Hepatocyte (in vitro differentiated cells): ENCODE results near the gene DUOX2. TPM values are rescaled to one million over a fixed set of nuclear protein-coding genes. Genes with fewer than 3 reads are reported as not detected.

ENCODE experiments used
- DNase-seq: peaks from one replicate; pipeline ENCODE4 v3.0.0-alpha.2; 2016; ENCODE audit warnings: low spot score
- H2AFZ ChIP-seq: fragments of 200-600 bp; sonication (generic); 2 replicates; pipeline ENCODE4 v1.6.0; 2016; ENCODE audit warnings: antibody characterized with exemption, mild to moderate bottlenecking
- H3K27ac ChIP-seq: fragments of 200-600 bp; sonication (generic); 2 replicates; pipeline ENCODE4 v1.5.1; 2016; ENCODE audit warnings: mild to moderate bottlenecking
- H3K27me3 ChIP-seq: fragments of 200-600 bp; sonication (generic); 2 replicates; pipeline ENCODE4 v1.6.1; 2016
- H3K36me3 ChIP-seq: fragments of 200-600 bp; sonication (generic); replicated peaks from 2 replicates; pipeline ENCODE4 v1.5.1; 2016; ENCODE audit warnings: low read depth; ENCODE audit not compliant: insufficient read depth
- H3K4me1 ChIP-seq: fragments of 200-600 bp; sonication (generic); 2 replicates; pipeline ENCODE4 v1.5.1; 2016; ENCODE audit warnings: mild to moderate bottlenecking, moderate library complexity; ENCODE audit not compliant: insufficient read depth
- H3K4me2 ChIP-seq: fragments of 200-600 bp; sonication (generic); 2 replicates; pipeline ENCODE4 v1.6.0; 2016
- H3K4me3 ChIP-seq: fragments of 200-600 bp; sonication (generic); 2 replicates; pipeline ENCODE4 v1.5.1; 2016; ENCODE audit warnings: mild to moderate bottlenecking
- H3K79me2 ChIP-seq: fragments of 200-600 bp; sonication (generic); 2 replicates; pipeline ENCODE4 v1.6.0; 2017; ENCODE audit warnings: mild to moderate bottlenecking
- H3K9me2 ChIP-seq: fragments of 200-600 bp; sonication (generic); replicated peaks from 2 replicates; pipeline ENCODE4 v1.6.0; 2017; ENCODE audit warnings: mild to moderate bottlenecking; ENCODE audit not compliant: insufficient read depth
- H3K9me3 ChIP-seq: fragments of 200-600 bp; sonication (generic); 2 replicates; pipeline ENCODE4 v1.5.1; 2016; ENCODE audit warnings: low read depth, mild to moderate bottlenecking
- H4K20me1 ChIP-seq: fragments of 200-600 bp; sonication (generic); 2 replicates; pipeline ENCODE4 v1.6.0; 2016; ENCODE audit warnings: mild to moderate bottlenecking; ENCODE audit not compliant: insufficient read depth, poor library complexity, severe bottlenecking
- CTCF ChIP-seq: fragments of 200-600 bp; sonication (generic); IDR thresholded peaks from 2 replicates; pipeline ENCODE4 v1.5.1; 2016; ENCODE audit warnings: antibody characterized with exemption, mild to moderate bottlenecking; ENCODE audit not compliant: poor library complexity
- EZH2 ChIP-seq: fragments of 200-600 bp; sonication (generic); IDR thresholded peaks from 2 replicates; pipeline ENCODE4 v1.6.1; 2016; ENCODE audit warnings: antibody characterized with exemption, mild to moderate bottlenecking, borderline replicate concordance
- EZH2phosphoT487 ChIP-seq: fragments of 200-600 bp; sonication (generic); IDR thresholded peaks from one replicate; pipeline ENCODE4 v1.6.1; 2018; ENCODE audit warnings: antibody characterized with exemption, mild to moderate bottlenecking, low read depth, moderate library complexity; ENCODE audit not compliant: unreplicated experiment, severe bottlenecking
- WGBS: methylation state at CpG from one replicate; pipeline ENCODE4 v1.1.6; 2016; ENCODE audit warnings: low lambda C conversion rate; ENCODE audit errors: missing lambda C conversion rate; 5-methylcytosine and 5-hydroxymethylcytosine counted together
- polyA plus RNA-seq: library from polyadenylated mRNA; unstranded; fragments of >200 nt; fragmentation: Nextera tagmentation; extraction: Ambion mirVana; gene quantifications from 2 replicates; pipeline ENCODE4 v1.2.1, GENCODE V29; 2016
- total RNA-seq: library from RNA; depleted of rRNA; stranded (reverse); fragments of >200 nt; gene quantifications from 2 replicates; pipeline ENCODE4 v1.2.3, GENCODE V29; 2014

The DUOX2 gene
- total and polyA plus RNA-seq, 2 experiments from 2014 or later = 21.4 to 37.4 TPM

DNA sequence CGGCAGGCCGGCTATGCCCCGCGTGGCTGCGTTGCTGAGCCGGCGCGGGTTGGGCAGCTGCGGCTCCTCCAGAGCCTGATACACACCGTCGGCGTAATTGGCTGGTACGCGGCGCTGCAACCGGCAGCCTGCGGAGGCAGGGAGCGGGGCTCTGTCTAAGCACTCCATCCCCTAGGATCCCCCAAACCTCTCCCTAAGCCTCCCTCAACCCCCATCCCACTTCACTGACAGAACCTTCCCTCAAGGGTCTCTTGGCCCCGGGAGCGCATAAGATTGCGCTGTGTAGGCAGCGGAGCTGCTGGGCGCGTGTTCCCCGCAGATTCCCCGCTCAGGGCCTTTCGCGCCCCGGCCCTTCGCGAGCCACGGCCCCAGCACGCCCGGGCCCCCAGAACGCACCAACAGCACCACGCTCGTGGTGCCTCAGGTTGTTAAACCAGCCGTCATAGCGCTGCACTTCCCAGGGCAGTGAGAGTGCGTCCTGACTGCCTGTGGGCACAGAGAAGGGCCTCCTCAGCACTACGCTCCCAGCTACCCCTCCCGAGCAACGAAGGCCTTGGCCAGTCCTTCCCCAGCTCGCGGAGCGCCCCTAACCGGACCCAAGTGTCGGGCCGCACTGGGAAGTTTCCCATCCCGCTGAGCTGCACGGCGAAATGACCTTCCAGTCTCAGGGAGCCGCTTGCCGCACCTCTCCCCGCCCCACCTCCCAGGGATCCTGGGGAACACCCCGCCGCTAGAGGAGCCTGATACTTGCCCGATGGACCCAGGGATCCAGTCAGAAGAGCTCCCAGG, 1.2 kb downstream of the DUOX2 start:
- Histone ChIP-seq H3K4me1 (peaks cover 20% of the 10 kb centered on the region), H3K79me2 (no peaks in the 10 kb centered on the region), H4K20me1 (no peaks in the 10 kb centered on the region), H3K36me3 (no peaks in the 10 kb centered on the region), H3K9me3 (no peaks in the 10 kb centered on the region), H3K27me3 (peaks cover 83% of the 10 kb centered on the region), H3K4me3 (no peak overlapping the region), H3K4me2 (peak overlapping the region; percentile 89), H3K9me2 (no peaks in the 10 kb centered on the region), H2AFZ (peak overlapping the region; percentile 11), H3K27ac (no peak overlapping the region)
- 4% methylated on average over 51 of the region's 58 CpGs for WGBS
- TF ChIP-seq EZH2phosphoT487 (no peak), EZH2 (no peak), CTCF (no peak)
- DNase-seq = peak; percentile 35

DNA sequence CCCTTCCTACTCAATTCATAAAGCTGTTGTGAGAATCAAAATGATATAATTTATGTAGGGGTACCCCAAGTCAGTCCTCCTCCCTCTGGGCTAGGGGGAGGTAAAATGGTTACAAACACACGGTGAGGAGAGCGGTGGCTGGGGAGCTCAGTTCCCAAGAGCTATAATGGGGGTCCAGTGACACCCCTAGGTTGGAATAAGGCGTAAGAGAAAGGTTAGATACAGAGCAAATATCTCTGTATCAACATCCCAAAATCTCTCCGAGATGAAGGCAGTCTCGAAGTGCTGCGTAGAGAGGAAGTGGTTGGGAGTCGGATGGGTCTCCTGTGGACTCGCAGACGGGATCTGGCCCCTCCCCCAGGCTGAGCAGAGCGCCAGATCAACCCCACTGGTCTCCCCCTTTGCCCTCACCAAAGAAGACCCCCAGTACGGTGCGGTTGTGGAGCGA, 1.8 kb downstream of the DUOX2 start:
- TF ChIP-seq EZH2phosphoT487 = no peak
- no peak for TF ChIP-seq EZH2
- no peak for TF ChIP-seq CTCF

DNA sequence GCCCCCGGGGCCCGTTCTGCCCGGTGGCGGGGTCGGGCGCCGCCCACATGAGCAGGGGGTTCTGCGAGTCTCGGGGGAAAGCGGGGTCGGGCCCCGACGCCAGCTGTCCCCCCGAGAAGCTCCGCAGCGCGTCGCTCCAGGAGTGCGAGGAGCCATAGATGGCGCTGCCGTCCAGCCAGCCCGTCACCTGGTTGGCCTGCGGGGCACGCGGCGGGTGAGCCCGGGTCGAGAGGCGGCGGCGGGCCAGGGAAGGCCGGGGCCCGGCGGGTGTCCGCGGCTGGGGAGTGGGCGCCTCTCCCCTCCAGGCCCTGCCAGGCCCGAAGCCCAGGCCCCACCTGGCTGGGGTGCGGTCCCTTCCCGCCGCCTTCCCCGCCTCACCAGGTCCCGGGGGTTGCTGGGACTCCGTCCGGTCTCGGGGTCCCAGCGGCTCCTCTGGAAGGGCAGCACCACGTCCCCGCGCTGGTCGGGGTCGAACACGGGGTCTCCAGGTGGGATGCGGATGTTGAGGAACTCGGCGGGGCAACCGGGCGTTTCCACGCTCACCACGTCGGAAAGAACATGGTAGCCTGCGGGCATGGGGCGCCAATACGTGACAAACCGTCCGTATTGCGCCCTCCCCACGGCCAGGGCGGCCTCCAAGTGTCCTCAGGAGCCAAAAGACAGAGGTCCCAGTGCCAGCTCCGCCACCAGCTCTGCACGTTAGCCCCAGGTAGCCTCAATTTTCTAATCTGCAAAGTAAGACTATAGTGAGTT, 2.4 kb downstream of the DUOX2 start:
- Histone ChIP-seq H3K36me3 (no peaks in the 10 kb centered on the region), H3K4me1 (peaks cover 20% of the 10 kb centered on the region), H4K20me1 (no peaks in the 10 kb centered on the region), H3K9me2 (no peaks in the 10 kb centered on the region), H3K4me2 (peak overlapping the region; percentile 89), H3K79me2 (no peaks in the 10 kb centered on the region), H3K27me3 (peaks cover 75% of the 10 kb centered on the region), H3K4me3 (no peak overlapping the region), H2AFZ (no peak overlapping the region), H3K27ac (no peak overlapping the region), H3K9me3 (no peaks in the 10 kb centered on the region)
- TF ChIP-seq EZH2 = no peak
- TF ChIP-seq CTCF = no peak
- TF ChIP-seq EZH2phosphoT487 = peak; percentile 46
- 14% methylated on average over 44 of the region's 71 CpGs for WGBS
- no peak for DNase-seq

More for the DNA sequence above, 1.8 kb downstream of the DUOX2 start:
- no peaks in the 10 kb centered on the region for H3K79me2 ChIP-seq
- H3K27me3 ChIP-seq = peaks cover 81% of the 10 kb centered on the region
- no peaks in the 10 kb centered on the region for H3K36me3 ChIP-seq
- peak overlapping the region; percentile 11 for H2AFZ ChIP-seq
- peaks cover 20% of the 10 kb centered on the region for H3K4me1 ChIP-seq
- H3K4me2 ChIP-seq = peak overlapping the region; percentile 89
- no peaks in the 10 kb centered on the region for H4K20me1 ChIP-seq
- DNase-seq = no peak
- no peaks in the 10 kb centered on the region for H3K9me3 ChIP-seq
- no peak overlapping the region for H3K4me3 ChIP-seq
- 7% methylated on average over 13 of the region's 13 CpGs for WGBS
- no peaks in the 10 kb centered on the region for H3K9me2 ChIP-seq
- H3K27ac ChIP-seq = no peak overlapping the region
